Spleen (tissue), 11 donors: ENCODE data around the gene ERG. TPM values are rescaled to one million over a fixed set of nuclear protein-coding genes. Genes with fewer than 3 reads are reported as not detected.

Source experiments
- DNase-seq: peaks from one replicate; pipeline ENCODE4 v3.0.0-alpha.2; 2020
- H3K27ac ChIP-seq, 8 donors: fragments of 200-600 bp; sonication (generic) in 7 of 8; 1 replicate in 4 of 8; 2 replicates in 4 of 8; pipeline versions ENCODE4 v1.5.0 to v1.8.0; 2016 to 2021; ENCODE audit warnings: inconsistent platforms in 4 of 8, mild to moderate bottlenecking in 4 of 8, moderate library complexity in 1 of 8
- H3K27me3 ChIP-seq, 7 donors: fragments of 200-600 bp; sonication (generic) in 6 of 7; replicated peaks in 1 of 7; 1 replicate in 4 of 7; 2 replicates in 3 of 7; pipeline versions ENCODE4 v1.5.0 to v1.8.0; 2016 to 2021; ENCODE audit warnings: inconsistent platforms in 3 of 7, mild to moderate bottlenecking in 1 of 7
- H3K36me3 ChIP-seq, 6 donors: fragments of 200-600 bp; sonication (generic) in 5 of 6; 1 replicate in 4 of 6; 2 replicates in 2 of 6; pipeline versions ENCODE4 v1.5.0 to v1.8.0; 2016 to 2021; ENCODE audit warnings: inconsistent platforms in 2 of 6
- H3K4me1 ChIP-seq, 6 donors: fragments of 200-600 bp; sonication (generic) in 5 of 6; 1 replicate in 3 of 6; 2 replicates in 3 of 6; pipeline versions ENCODE4 v1.5.0 to v1.8.0; 2016 to 2021; ENCODE audit warnings: inconsistent platforms in 3 of 6
- H3K4me3 ChIP-seq, 8 donors: fragments of 200-600 bp; sonication (generic) in 7 of 8; 1 replicate in 4 of 8; 2 replicates in 4 of 8; pipeline versions ENCODE4 v1.5.0 to v1.8.0; 2016 to 2021; ENCODE audit warnings: inconsistent platforms in 4 of 8, mild to moderate bottlenecking in 4 of 8, moderate library complexity in 2 of 8
- H3K9me3 ChIP-seq, 8 donors: fragments of 200-600 bp; sonication (generic) in 7 of 8; 1 replicate in 4 of 8; 2 replicates in 4 of 8; pipeline versions ENCODE4 v1.5.0 to v1.8.0; 2016 to 2021; ENCODE audit warnings: inconsistent platforms in 4 of 8
- CTCF ChIP-seq, 11 experiments: fragments of 200-600 bp in 7 of 11; fragments of 450-650 bp in 4 of 11; sonication (generic) in 4 of 11; IDR thresholded peaks in 8 of 11; conservative IDR thresholded peaks in 3 of 11; 1 replicate in 7 of 11; 2 replicates in 4 of 11; pipeline versions ENCODE4 v1.4.0 to v1.8.0; 2016 to 2021; ENCODE audit warnings: antibody characterized with exemption in 11 of 11, inconsistent platforms in 4 of 11, mild to moderate bottlenecking in 1 of 11
- POLR2A ChIP-seq, 3 donors: fragments of 450-650 bp; IDR thresholded peaks; one replicate each; pipeline ENCODE4 v1.5.1; 2017; ENCODE audit warnings: antibody characterized with exemption in 3 of 3, mild to moderate bottlenecking in 1 of 3
- POLR2AphosphoS5 ChIP-seq, 3 donors: sonication (generic); formaldehyde crosslinking; IDR thresholded peaks; one replicate each; pipeline ENCODE4 v1.5.1; 2017; ENCODE audit warnings: antibody characterized with exemption in 3 of 3
- WGBS, 5 donors: extraction: QIAGEN DNeasy Blood & Tissue Kit in 3 of 5; methylation state at CpG; one replicate each; pipeline versions ENCODE4 v1.1.5 to v1.1.7; 2013 to 2018; 5-methylcytosine and 5-hydroxymethylcytosine counted together
- intact Hi-C: fragments of 100-400 bp; cut with DNase I; formaldehyde crosslinking; loops from one replicate; pipeline ENCODE4 v1.15.0; 2023; ENCODE audit warnings: low total_unique reads
- polyA plus RNA-seq, 3 donors: library from polyadenylated mRNA; stranded (reverse); fragments of 200-250 nt; gene quantifications; one replicate each; pipeline ENCODE4 v1.2.1, GENCODE V29; 2013
- total RNA-seq, 7 donors: library from RNA; depleted of rRNA in 3 of 7; stranded (reverse); fragments of >200 nt in 3 of 7; fragmentation: NEBNext Ultra II Directional in 4 of 7; extraction: Animal tissue kit (Norgen Biotek cat#: 25700) in 4 of 7; gene quantifications; one replicate each; pipeline versions ENCODE4 v1.1.0 to v1.2.1, GENCODE V29; 2016 to 2021
- donor health status: healthy with polysubstance abuse.
- donor health status: DM: no; HTN: no; CAD: no; lungs with moderate emphysema.
- donor health status: DM: no; HTN: no; CAD: no.
- donor health status: Bipolar disorder and iron deficiency.
- donor health status: healthy.
- donor health status: DM: no; HTN: no; CAD: no.
- donor health status: DM: yes; HTN: yes; CAD: no.

ERG gene
- total and polyA plus RNA-seq, 10 donors = 7.3 to 93.8 (median 57.5) TPM

- 91 to 95% (median 94%) methylated on average over 8 of the region's 8 CpGs for WGBS, 5 donors
- Histone ChIP-seq H3K36me3 (no peaks in the 10 kb centered on the region), H3K4me3 (no peak overlapping the region), H3K4me1 (no peaks in the 10 kb centered on the region), H3K27ac (no peak overlapping the region), H3K27me3 (no peaks in the 10 kb centered on the region), H3K9me3 (no peaks in the 10 kb centered on the region)
- no peak for DNase-seq
- TF ChIP-seq POLR2AphosphoS5 (IDR thresholded peaks at IDR 0.05) (no peak), CTCF (IDR thresholded peaks at IDR 0.05 in 8 of 11, conservative IDR thresholded peaks at IDR 0.05 in 3 of 11) (no peak), POLR2A (IDR thresholded peaks at IDR 0.05) (no peak)
- intact Hi-C loops = no loop called here
Observed at GRCh38 chr21:38527737-38528136, 29.5 kb upstream of the ERG start.

- intact Hi-C loops = no loop called here
- TF ChIP-seq CTCF (IDR thresholded peaks at IDR 0.05 in 8 of 11, conservative IDR thresholded peaks at IDR 0.05 in 3 of 11) = no peak
- TF ChIP-seq POLR2A (IDR thresholded peaks at IDR 0.05) = no peak
- TF ChIP-seq POLR2AphosphoS5 (IDR thresholded peaks at IDR 0.05) = no peak
- Histone ChIP-seq H3K4me3 (no peak overlapping the region), H3K27ac (no peak overlapping the region), H3K36me3 (no peaks in the 10 kb centered on the region), H3K9me3 (no peaks in the 10 kb centered on the region), H3K27me3 (no peaks in the 10 kb centered on the region), H3K4me1 (no peaks in the 10 kb centered on the region)
- WGBS, 5 donors = 67 to 76% (median 72%) methylated on average over 9 of the region's 9 CpGs
- DNase-seq = no peak
Observed at GRCh38 chr21:38525454-38525853, 27.2 kb upstream of the ERG start.

GRCh38 chr21:38524168-38525153 is 26.2 kb upstream of the ERG start:
- intact Hi-C loops = no loop called here
- Histone ChIP-seq H3K4me1 (no peaks in the 10 kb centered on the region), H3K27me3 (no peaks in the 10 kb centered on the region), H3K4me3 (no peak overlapping the region), H3K27ac (no peak overlapping the region), H3K9me3 (no peaks in the 10 kb centered on the region), H3K36me3 (no peaks in the 10 kb centered on the region)
- TF ChIP-seq POLR2A (IDR thresholded peaks at IDR 0.05) (no peak), POLR2AphosphoS5 (IDR thresholded peaks at IDR 0.05) (no peak), CTCF (IDR thresholded peaks at IDR 0.05 in 8 of 11, conservative IDR thresholded peaks at IDR 0.05 in 3 of 11) (no peak)
- DNase-seq = no peak
- 81 to 90% (median 87%) methylated on average over 4 of the region's 4 CpGs for WGBS, 5 donors

GRCh38 chr21:38520511-38520910 is 22.2 kb upstream of the ERG start:
- intact Hi-C loops = no loop called here
- 70 to 89% (median 74%) methylated on average over 9 of the region's 9 CpGs for WGBS, 5 donors
- no peak overlapping the region for H3K4me3 ChIP-seq
- H3K36me3 ChIP-seq = no peaks in the 10 kb centered on the region
- H3K27me3 ChIP-seq = no peaks in the 10 kb centered on the region
- DNase-seq = no peak
- no peaks in the 10 kb centered on the region for H3K4me1 ChIP-seq
- no peak for TF ChIP-seq POLR2AphosphoS5 (IDR thresholded peaks at IDR 0.05)
- TF ChIP-seq POLR2A (IDR thresholded peaks at IDR 0.05) = no peak
- H3K9me3 ChIP-seq = no peaks in the 10 kb centered on the region
- H3K27ac ChIP-seq = no peak overlapping the region
